Astrocyte of the spinal cord (primary cell): Measurements from ENCODE around the gene TTC4.

ENCODE experiments used
- DNase-seq: peaks from one replicate; pipeline ENCODE4 v3.0.0; 2011; ENCODE audit warnings: low read depth, low spot score
- H3K4me3 ChIP-seq: 2 replicates; pipeline ENCODE4 v1.5.1; 2011; ENCODE audit warnings: low read depth, mild to moderate bottlenecking, low read length, moderate library complexity
- in situ Hi-C: cut with HindIII; loops from 2 replicates; pipeline ENCODE4 v1.10.0; 2017; ENCODE audit warnings: low sequenced_read_pairs
- TF ChIP-seq, protein P1 (sequence below): IDR thresholded peaks from 2 replicates; pipeline ENCODE4 v1.5.1; 2012; ENCODE audit warnings: low read depth, mild to moderate bottlenecking, low read length, inconsistent platforms

The TTC4 gene, protein sequence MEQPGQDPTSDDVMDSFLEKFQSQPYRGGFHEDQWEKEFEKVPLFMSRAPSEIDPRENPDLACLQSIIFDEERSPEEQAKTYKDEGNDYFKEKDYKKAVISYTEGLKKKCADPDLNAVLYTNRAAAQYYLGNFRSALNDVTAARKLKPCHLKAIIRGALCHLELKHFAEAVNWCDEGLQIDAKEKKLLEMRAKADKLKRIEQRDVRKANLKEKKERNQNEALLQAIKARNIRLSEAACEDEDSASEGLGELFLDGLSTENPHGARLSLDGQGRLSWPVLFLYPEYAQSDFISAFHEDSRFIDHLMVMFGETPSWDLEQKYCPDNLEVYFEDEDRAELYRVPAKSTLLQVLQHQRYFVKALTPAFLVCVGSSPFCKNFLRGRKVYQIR

DNA sequence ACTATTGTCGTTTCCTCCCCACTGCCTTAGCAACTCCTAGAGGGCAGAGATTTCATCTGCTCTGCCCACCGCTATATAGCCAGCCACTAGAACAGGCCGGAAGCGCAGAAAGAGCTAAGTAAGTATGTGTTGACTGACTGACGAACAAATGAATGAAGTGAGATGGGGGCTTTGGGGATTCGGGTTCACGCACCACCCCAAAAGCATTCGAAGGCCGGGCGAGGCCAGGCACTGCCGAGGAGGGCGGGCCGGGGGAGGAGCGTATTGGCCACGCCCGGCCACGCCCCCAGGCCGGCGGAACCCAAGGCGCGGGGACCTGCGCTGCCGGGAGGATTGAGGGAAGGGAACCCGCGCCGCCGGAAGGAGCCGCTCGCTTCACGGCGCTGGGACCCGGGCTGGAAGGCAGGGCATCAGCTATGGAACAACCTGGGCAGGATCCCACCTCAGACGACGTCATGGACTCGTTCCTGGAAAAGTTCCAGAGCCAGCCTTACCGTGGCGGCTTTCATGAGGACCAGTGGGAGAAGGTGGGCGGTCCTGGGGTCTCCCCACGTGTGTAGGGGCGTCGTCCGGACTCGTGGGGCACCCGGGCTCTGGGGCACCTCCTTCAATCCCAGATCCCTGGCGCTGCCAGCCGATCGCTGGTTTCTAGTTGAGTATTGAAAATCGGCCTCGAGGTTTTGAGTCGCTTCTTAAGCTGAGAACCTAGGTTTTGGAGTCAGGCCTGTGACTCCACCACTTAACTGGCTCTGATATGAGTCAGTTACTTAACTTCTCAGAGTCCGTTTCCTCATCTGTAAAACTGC lies at the start of gene TTC4:
TSS of gene TTC4 (plus strand) at position 369 of the 806 bp plus-strand sequence. CDS start at position 417, 48 bp downstream.
- peak; percentile 83 for DNase-seq
- peak within 1 kb of the TSS; percentile 95 for H3K4me3 ChIP-seq
- in situ Hi-C loops, result no loop called here
- TF ChIP-seq, protein P1, sequence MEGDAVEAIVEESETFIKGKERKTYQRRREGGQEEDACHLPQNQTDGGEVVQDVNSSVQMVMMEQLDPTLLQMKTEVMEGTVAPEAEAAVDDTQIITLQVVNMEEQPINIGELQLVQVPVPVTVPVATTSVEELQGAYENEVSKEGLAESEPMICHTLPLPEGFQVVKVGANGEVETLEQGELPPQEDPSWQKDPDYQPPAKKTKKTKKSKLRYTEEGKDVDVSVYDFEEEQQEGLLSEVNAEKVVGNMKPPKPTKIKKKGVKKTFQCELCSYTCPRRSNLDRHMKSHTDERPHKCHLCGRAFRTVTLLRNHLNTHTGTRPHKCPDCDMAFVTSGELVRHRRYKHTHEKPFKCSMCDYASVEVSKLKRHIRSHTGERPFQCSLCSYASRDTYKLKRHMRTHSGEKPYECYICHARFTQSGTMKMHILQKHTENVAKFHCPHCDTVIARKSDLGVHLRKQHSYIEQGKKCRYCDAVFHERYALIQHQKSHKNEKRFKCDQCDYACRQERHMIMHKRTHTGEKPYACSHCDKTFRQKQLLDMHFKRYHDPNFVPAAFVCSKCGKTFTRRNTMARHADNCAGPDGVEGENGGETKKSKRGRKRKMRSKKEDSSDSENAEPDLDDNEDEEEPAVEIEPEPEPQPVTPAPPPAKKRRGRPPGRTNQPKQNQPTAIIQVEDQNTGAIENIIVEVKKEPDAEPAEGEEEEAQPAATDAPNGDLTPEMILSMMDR, result no peak

DNA sequence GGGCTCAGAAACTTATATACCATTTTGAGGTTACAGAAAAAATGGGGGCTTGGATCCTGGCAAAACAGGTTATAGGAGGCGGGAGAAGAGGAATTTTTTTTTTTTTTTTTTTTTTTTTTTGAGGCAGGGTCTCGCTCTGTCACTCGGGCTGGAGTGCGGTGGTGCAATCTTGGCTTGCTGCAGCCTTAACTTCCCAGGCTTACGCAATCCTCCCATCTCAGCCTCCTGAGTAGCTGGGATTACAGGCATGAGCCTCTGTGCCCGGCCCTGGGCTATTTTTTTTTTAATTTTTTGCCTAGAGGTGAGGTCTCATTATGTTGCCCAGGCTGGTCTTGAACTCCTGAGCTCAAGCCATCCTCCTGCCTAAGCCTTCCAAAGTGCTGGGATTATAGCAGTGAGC lies 49.3 kb upstream of the TTC4 start:
- no peak for DNase-seq
- TF ChIP-seq, protein P1, result no peak
- in situ Hi-C loops, result no loop called here

DNA sequence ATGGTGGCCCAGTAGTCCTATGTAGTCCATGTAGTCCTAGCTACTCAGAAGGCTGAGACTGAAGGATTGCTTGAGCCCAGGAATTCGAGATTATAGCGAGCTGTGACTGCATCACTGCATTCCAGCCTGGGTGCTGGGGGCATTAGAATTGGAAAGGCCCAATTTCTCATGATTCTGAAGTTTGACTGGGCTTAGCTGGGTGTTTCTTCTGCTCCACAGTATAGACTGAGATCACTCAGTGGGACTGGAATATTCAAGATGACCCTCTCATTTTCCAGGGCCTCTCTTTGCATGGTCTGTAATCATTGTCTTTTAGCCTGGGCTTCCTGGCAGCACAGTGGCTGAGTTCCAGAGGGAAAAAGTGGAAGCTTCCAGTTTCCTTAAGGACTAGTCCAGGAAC lies 47.9 kb upstream of the TTC4 start:
- H3K4me3 ChIP-seq, result no peak overlapping the region
- no peak for DNase-seq
- TF ChIP-seq, protein P1, result no peak
- in situ Hi-C loops, result no loop called here

More for the DNA sequence above, 49.3 kb upstream of the TTC4 start:
- H3K4me3 ChIP-seq, result no peak overlapping the region

DNA sequence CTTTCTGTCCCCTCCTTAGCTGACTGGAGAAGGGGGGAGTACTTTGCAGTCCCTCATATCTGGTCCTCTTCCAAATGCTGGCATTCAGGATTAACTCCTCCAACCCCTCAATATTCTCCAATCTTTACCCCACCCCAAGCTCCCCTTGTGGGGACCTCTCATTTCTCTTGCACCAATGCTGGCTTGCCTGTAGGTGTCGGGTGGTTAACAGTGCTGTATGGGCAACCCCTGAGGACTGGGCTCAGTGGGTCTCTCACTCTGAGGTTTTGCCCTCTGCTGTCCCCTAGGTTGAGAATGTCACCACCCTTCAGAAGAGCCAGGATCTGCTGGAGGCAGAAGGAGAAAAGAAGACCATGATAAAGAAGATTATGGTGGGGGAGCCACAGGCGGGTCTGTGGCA lies 47.1 kb upstream of the TTC4 start:
- H3K4me3 ChIP-seq, result no peak overlapping the region
- no peak for DNase-seq
- TF ChIP-seq, protein P1, result no peak
- in situ Hi-C loops, result no loop called here

DNA sequence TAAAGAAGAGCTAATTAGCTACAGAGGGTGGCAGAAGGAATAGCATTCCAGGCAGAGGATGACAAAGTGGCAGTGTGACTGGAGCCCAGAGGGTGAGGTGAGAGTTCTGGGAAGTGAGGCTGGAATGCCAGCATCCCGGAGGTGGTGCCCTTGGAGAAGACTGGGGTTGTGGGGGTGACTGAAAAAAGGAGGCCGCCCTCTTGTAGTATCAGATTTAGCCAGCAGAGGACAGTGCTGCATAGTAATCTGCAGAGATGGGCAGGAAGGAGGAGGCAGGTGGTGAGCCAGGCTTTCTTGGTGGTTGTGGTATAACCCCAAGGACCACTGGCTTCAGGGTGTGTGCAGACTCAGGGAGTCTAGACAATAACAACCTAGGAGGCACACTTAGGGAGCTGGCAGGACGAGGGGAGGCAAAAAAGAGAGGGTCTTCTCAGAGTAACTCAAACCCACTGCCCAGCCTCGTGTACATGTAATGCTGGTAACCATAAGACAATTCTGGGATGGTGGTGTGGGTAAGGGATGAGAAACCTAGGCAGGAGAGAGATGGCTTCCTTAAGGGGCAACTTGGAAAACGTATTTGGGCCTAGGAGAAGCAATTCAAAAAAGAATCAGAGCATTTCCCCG lies 43.6 kb upstream of the TTC4 start:
- no peak overlapping the region for H3K4me3 ChIP-seq
- in situ Hi-C loops, result no loop called here
- DNase-seq, result peak; percentile 27
- TF ChIP-seq, protein P1, result peak; percentile 87

DNA sequence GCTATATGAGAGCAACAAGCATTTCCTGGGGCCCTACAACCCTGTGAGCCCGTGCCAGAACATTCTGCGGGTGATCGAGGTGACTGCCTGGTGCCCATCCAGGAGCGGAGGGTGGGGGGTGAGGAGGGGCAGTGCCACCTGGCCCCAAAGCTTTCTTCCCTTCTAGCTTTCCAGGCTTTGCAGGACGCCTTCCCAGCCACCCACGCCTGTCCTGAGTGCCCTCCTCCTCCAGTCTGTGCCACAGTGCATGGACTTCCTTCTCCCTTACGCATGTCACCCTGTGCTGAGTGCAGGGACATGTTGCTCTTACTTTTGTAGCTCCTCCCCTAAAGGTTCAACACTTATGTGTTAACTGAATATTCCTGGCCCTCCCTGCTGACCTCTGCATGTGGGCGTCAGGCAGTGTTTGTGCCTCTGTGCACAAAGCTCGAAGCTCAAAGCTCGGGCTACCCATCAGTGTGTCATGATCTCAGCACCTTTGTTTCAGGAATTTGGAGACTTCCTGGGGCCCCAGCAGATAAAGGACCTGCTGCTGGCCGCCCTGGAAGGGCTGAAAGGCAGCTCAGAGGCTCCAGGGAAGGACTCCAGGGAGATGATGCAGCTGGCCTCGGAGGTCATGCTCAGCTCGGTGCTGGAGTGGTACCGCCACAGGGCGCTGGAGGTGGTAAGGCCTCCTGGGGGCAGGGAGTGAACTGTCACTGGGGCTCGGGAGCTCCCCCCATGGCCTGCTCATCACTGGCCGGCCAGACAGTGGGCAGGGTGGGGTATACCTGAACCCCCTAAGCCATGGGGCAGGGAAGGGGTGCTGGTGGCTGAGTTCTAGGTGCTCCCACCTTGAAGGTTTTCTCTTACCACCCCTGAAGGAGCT lies 36.7 kb upstream of the TTC4 start:
- no peak overlapping the region for H3K4me3 ChIP-seq
- no peak for DNase-seq
- in situ Hi-C loops, result no loop called here
- TF ChIP-seq, protein P1, result no peak
